ENCODE results near the gene AUTS2.

AUTS2 gene

GRCh38 chr7:70027867-70028266 lies 429.6 kb downstream of the AUTS2 start:
- DNase-seq = no peak

DNA sequence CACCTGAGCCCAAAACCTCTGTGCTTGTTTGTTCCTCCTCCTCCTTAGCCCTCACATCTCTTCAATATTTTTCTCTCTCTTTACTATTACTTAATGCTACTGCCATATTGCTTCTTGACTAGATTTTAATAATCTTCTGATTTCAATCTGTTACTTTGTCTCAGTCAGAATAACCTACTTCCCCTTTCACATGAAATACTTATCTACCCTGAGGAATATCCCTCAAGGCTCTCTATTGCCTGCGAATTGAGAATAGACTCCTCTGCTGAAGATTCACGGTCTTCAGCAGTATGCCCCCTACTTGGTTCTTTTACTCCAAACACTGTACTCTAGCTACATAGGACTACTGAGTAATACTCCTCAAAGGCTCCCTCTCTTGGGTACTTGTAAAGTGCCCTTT lies 430.3 kb downstream of the AUTS2 start:
- no peak for DNase-seq

GRCh38 chr7:70029993-70030392 lies 431.7 kb downstream of the AUTS2 start:
- DNase-seq = no peak

DNA sequence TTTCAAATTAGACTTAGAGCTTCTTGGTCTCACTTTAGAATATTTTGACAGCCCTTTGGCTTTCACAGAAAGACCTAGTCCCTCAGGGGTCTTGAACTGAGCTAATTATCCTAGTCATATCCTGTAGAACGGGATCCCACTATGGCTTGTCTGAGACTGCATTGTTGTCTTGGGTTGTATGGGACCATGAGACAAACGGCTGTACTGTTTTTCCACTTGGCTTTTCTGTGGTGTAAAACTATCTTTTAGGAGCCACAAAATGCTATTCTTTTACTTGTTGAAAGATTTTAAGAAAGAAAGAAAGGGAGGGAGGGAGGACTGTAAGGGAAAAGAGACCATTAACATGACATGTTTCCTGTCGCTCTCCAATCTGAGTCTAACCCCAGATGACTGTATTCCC lies 432.5 kb downstream of the AUTS2 start:
- DNase-seq = no peak

GRCh38 chr7:70031245-70031644 lies 433.0 kb downstream of the AUTS2 start:
- DNase-seq = no peak

DNA sequence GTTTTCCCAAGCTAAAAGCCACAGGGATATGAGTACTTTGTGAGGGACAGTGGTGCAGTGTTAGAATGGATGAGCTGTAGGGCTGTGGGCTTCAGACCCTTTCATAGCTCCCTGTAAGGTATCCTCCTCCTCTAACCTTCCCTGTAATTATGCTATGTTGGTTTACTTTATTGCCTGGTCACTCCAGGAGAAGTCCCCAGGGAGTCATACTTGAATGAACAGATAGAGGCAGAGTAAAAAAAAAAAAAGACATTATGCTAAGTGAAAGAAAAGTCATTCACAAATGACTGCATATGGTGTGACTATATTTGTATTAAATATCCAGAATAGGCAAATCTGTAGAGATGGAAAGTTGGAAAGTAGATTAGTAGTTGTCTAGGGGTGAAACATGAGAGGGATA lies 434.4 kb downstream of the AUTS2 start:
- DNase-seq = no peak

DNA sequence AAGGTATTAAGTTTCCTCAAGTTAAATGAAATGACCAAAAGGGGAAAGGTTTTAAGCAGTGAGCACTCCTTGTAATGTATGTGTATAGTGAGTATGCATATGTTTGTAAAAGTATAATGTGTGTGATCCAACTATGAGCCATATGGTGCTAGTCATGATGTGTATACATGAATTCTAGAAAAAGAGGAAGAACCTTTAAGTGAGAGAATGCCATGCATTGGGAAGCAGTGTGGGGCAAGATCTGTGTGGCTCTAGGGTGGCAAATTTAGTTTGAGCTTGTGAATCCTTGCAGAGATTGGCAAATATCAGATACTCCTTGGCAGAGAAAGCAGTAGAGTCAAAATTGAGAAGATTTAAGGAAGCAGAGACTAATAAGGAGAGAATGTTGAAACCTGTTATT lies 435.0 kb downstream of the AUTS2 start:
- no peak for DNase-seq

- DNase-seq = no peak
These were observed 436.7 kb downstream of the AUTS2 start for GRCh38 chr7:70034999-70035398.

DNA sequence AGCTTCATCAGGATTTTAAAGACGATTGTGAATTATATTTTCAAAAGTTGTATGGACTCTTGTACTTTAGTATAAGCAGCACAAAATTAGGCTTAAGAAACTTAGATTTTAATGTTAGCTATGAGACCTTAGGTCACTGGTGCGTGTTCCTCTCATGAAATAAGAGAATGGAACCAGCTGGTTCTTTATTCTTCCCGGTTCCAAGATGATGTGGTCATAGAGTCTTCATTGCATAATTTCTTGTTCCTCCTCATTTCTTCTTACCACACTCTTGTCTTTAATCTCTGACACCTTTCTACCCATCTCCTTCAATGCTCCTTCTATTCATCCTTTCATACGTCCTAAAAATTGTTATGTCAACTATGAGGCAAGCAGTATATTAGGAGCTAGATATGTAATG lies 437.2 kb downstream of the AUTS2 start:
- no peak for DNase-seq

GRCh38 chr7:70035955-70036354 lies 437.7 kb downstream of the AUTS2 start:
- no peak for DNase-seq

- no peak for DNase-seq
These were observed 438.4 kb downstream of the AUTS2 start for GRCh38 chr7:70036695-70037094.

DNA sequence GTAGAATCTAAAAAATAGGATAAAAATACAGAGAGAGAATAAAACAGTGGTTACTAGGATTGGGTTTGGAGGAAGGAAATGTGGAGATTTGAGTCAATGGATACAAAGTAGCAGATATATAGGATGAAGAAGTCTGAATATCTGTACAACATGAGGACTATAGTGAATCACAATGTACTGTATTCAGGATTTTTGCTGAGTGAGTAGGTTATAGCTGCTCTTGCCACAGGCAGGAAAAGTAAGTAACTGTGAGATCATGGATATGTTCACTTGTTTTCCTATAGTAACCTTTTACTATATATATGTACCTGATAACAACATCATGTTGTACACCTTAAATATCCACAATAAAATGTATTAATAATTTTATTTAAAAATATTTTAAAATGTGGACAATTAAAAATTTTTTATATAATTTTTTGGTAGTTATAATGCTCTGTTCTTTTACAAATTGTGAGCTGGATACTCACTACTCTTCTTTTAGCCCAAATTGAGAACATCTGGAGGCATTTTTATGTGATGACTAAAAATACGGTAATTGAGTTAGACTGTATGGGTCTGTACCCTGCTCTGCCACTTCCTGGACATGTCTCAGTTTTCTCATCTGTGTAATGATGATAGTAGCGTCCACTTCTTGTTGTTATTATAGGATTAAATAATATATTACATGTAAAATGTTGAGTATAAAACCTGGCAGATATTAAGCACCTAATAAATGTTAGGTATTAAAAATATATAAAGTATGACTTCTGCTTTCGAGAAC lies 439.1 kb downstream of the AUTS2 start:
- no peak for DNase-seq

- no peak for DNase-seq
These were observed 441.8 kb downstream of the AUTS2 start for GRCh38 chr7:70040051-70040450.

GRCh38 chr7:70040970-70041766 lies 442.9 kb downstream of the AUTS2 start:
- DNase-seq = peak in 1 of 51 donors; percentile 28

DNA sequence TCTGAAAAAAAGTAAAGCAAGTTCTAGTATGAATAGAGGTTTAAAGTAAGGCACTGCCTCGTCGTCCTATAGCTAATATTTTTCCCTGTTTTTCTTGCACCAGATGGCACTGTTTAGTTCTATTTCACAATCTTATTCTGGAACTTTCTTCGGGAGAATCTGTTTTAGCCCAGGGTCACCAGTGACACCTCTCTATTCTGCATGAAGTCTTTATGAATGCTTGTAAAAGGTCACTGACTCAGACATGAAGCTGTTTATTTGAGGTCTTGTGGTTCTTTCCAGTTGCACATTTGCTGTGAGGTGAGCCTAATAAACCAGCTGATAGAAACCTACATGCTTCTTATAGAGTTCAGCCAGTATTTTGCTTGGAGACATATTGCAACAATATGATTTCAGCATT lies 444.3 kb downstream of the AUTS2 start:
- peak in 1 of 51 donors; percentile 45 for DNase-seq

GRCh38 chr7:70043015-70043538 lies 444.8 kb downstream of the AUTS2 start:
- no peak for DNase-seq

GRCh38 chr7:70044064-70044463 lies 445.8 kb downstream of the AUTS2 start:
- no peak for DNase-seq

GRCh38 chr7:70044525-70044924 lies 446.2 kb downstream of the AUTS2 start:
- DNase-seq = no peak

- DNase-seq = no peak
These were observed 446.7 kb downstream of the AUTS2 start for GRCh38 chr7:70044981-70045380.

GRCh38 chr7:70047384-70047783 lies 449.1 kb downstream of the AUTS2 start:
- DNase-seq = no peak

- DNase-seq = no peak
These were observed 449.7 kb downstream of the AUTS2 start for GRCh38 chr7:70047891-70048448.

DNA sequence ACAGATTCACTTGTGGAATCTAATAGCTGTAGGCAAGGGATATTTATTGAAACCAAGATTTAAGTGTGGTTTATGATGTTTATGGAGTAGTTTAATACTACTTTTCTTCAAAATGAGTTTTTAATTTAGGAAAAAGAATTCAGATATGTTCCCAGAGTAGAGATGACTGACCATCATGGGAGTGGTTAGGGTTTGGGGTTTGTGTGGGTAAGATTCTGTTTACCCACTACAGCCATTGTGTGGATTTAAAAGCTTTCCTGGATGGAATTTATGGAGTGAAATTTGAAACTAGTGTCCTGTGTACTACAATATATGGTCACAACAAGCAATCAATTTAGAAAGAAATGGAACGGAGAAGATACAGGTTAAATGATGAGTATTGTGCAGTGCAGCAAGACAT lies 453.5 kb downstream of the AUTS2 start:
- no peak for DNase-seq

- no peak for DNase-seq
These were observed 454.4 kb downstream of the AUTS2 start for GRCh38 chr7:70052691-70053090.

Measured in hypothalamus (tissue), 51 donors.